Aorta (tissue), 5 donors: Measurements from ENCODE around the gene LRIG1. TPM values are rescaled to one million over a fixed set of nuclear protein-coding genes. Genes with fewer than 3 reads are reported as not detected.

Experiments used
- ATAC-seq: fragments of 200-7000 bp; cut with Tn5 transposase; one replicate; pipeline ENCODE4 v1.9.1; 2022; ENCODE audit warnings: moderate library complexity; ENCODE audit not compliant: low FRiP score
- DNase-seq, 2 donors: peaks; one replicate each; pipeline ENCODE4 v3.0.0-alpha.2; 2020
- H3K27ac ChIP-seq, 2 donors: one replicate each; pipeline ENCODE4 v1.5.1; 2013; ENCODE audit warnings: low read length in 2 of 2, mild to moderate bottlenecking in 2 of 2, moderate library complexity in 2 of 2, control low read depth in 1 of 2, inconsistent platforms in 1 of 2, low read depth in 1 of 2
- H3K27me3 ChIP-seq, 2 donors: one replicate each; pipeline ENCODE4 v1.6.1; 2013; ENCODE audit warnings: control low read depth in 1 of 2, low read length in 1 of 2, mild to moderate bottlenecking in 1 of 2, moderate library complexity in 1 of 2; ENCODE audit not compliant: insufficient read depth in 2 of 2, control insufficient read depth in 1 of 2
- H3K36me3 ChIP-seq, 2 donors: one replicate each; pipeline ENCODE4 v1.6.1; 2013; ENCODE audit warnings: control low read depth in 1 of 2, low read length in 1 of 2, mild to moderate bottlenecking in 1 of 2; ENCODE audit not compliant: insufficient read depth in 2 of 2, control insufficient read depth in 1 of 2
- H3K4me1 ChIP-seq, 2 donors: one replicate each; pipeline ENCODE4 v1.6.1; 2013; ENCODE audit warnings: low read length in 2 of 2, control low read depth in 1 of 2, mild to moderate bottlenecking in 1 of 2, moderate library complexity in 1 of 2; ENCODE audit not compliant: insufficient read depth in 2 of 2, control insufficient read depth in 1 of 2
- H3K4me3 ChIP-seq, 2 donors: one replicate each; pipeline ENCODE4 v1.5.1; 2013; ENCODE audit warnings: low read length in 2 of 2, control low read depth in 1 of 2, mild to moderate bottlenecking in 1 of 2
- H3K9me3 ChIP-seq: one replicate; pipeline ENCODE4 v1.6.1; 2013; ENCODE audit warnings: mild to moderate bottlenecking, low read length; ENCODE audit not compliant: control insufficient read depth
- WGBS, 2 donors: extraction: QIAGEN DNeasy Blood & Tissue Kit; methylation state at CpG; one replicate each; pipeline ENCODE4 v1.1.7; 2013; 5-methylcytosine and 5-hydroxymethylcytosine counted together
- intact Hi-C, 2 donors: fragments of 100-400 bp; cut with DNase I; formaldehyde crosslinking; loops; one replicate each; pipeline versions ENCODE4 v1.14.2 to v1.15.0; 2022
- polyA plus RNA-seq, 2 donors: library from polyadenylated mRNA; stranded (reverse); fragments of 200-250 nt; gene quantifications; one replicate each; pipeline ENCODE4 v1.2.3, GENCODE V29; 2013
- total RNA-seq, 2 donors: library from RNA; stranded (reverse); fragmentation: NEBNext Ultra II Directional; extraction: Animal tissue kit (Norgen Biotek cat#: 25700); gene quantifications; one replicate each; pipeline ENCODE4 v1.2.1, GENCODE V29; 2021
- donor health status: healthy with polysubstance abuse.
- donor health status: Bipolar disorder and iron deficiency.
- donor health status: DM: no; HTN: no; CAD: no.
- donor health status: DM: no; HTN: no; CAD: no.
- donor health status: DM: yes; HTN: yes; CAD: no.

Gene LRIG1
- total and polyA plus RNA-seq, 4 donors, result 15.0 to 115 (median 68.9) TPM

DNA sequence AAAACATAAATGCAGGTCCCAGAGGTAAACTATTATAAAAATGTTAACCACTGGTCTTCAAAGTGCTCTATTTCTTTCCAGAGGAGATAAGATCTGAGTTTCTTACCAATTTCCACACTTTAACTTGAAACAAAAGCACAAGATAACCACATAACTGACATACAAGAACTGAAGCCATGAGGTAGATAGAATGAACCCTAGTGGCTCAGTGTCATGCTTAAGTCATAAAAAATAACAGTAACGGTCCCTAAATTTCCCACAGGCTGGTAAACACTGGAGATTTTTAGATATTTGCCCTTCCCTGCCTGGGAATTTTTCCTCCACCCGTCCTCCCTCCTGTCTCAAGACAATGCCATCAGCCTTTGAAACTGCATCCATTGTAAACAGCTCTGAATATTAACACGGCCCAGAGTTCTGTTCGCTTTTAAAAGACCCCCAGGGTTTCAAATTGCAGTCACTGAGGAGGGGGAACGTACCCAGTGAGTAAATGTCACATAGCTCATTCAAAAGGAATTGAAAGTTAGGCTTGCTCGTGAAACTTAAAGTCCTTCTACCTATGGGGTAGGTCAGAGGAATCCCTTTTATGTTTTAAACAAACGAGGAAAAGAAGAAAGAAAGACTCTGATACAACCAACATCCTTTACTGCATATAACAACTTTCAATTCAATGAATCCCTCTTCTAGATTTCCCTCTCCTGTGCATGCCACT lies 5.7 kb downstream of the LRIG1 start:
- H3K4me1 ChIP-seq, result peaks cover 9 to 14% of the 10 kb centered on the region in 2 donors
- H3K4me3 ChIP-seq, result peak overlapping the region in 1 of 2 donors; percentile 38
- H3K27ac ChIP-seq, result peak overlapping the region; percentile 88 to 98

DNA sequence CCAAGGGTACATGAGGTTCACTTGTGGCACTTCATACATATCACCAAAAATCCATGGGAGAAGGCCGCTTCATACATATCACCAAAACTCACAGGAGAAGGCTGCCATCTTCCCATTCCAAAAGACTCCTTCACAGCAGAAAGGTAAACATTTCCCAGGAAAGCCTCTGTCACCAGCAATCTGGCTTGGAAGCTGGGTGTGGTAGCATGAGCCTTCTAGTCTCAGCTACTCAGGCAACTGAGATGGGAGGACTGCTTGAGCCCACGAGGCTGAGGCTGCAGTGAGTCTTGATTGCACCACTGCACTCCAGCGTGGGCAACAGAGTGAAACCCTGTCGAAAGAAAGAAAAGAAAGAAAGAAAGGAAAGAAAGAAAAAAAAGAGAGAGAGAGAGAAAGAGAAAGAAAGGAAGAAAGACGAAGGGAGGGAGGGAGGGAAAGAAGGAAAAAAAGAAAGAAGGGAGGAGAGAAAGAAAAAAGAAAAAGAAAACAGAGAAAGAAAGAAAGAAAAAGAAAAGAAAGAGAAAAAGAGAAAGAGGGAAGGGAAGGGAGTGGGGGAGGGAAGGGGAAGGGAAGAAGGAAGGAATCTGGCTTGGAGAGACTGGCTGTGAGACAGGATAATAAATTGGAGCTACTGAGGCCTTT lies 7.2 kb downstream of the LRIG1 start:
- H3K4me3 ChIP-seq, result no peak overlapping the region
- 52 to 53% methylated on average over 5 of the region's 5 CpGs for WGBS, 2 donors
- no peaks in the 10 kb centered on the region for H3K9me3 ChIP-seq
- intact Hi-C loops, result loop anchor here in 1 of 2 donors (10.0 kb wide), 1 partner anchor 49 kb away; no protein-coding TSS in a partner anchor
- no peak for ATAC-seq
- no peaks in the 10 kb centered on the region for H3K36me3 ChIP-seq
- no peak for DNase-seq
- H3K4me1 ChIP-seq, result peaks cover 13 to 17% of the 10 kb centered on the region in 2 donors
- peak overlapping the region; percentile 13 to 93 for H3K27ac ChIP-seq
- no peaks in the 10 kb centered on the region for H3K27me3 ChIP-seq

More for the DNA sequence above, 5.7 kb downstream of the LRIG1 start:
- intact Hi-C loops, result loop anchor here in 1 of 2 donors (5.0 to 10.0 kb wide), 2 partner anchors 50 to 88 kb away; no protein-coding TSS in a partner anchor
- DNase-seq (no peak), ATAC-seq (no peak)
- Histone ChIP-seq H3K27me3 (no peaks in the 10 kb centered on the region), H3K36me3 (no peaks in the 10 kb centered on the region), H3K9me3 (no peaks in the 10 kb centered on the region)
- WGBS, 2 donors, result 2 to 10% methylated on average over 7 of the region's 7 CpGs

DNA sequence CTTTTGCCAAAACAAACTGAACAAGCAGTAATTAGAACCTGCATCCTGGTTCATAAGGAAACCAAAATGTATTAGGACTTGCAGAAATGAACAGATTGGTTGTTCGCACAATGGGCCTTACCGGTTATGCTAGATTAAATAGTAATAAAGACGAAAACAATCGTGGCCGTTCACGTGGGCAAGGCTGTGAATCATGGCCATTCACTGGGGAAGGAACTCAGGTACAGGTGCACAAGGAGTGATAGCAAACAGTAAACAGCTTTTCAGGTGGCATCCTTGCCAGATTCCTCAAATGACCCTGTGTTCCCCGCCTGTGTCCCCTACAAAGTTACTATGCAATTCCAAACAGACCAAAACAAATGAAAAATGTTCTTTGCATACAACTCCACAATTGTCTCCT lies 8.2 kb downstream of the LRIG1 start:
- Histone ChIP-seq H3K36me3 (no peaks in the 10 kb centered on the region), H3K4me3 (no peak overlapping the region), H3K27me3 (no peaks in the 10 kb centered on the region), H3K27ac (peak overlapping the region; percentile 59 to 60), H3K4me1 (peaks cover 14 to 17% of the 10 kb centered on the region in 2 donors), H3K9me3 (no peaks in the 10 kb centered on the region)
- DNase-seq (no peak), ATAC-seq (no peak)
- intact Hi-C loops, result loop anchor here in 1 of 2 donors (10.0 kb wide), 1 partner anchor 48 kb away; no protein-coding TSS in a partner anchor
- 32 to 39% methylated on average over 7 of the region's 7 CpGs for WGBS, 2 donors

GRCh38 chr3:66492071-66492470 lies 8.8 kb downstream of the LRIG1 start:
- intact Hi-C loops, result loop anchor here in 1 of 2 donors (10.0 kb wide), 1 partner anchor 47 kb away; no protein-coding TSS in a partner anchor
- 8 to 12% methylated on average over 3 of the region's 3 CpGs for WGBS, 2 donors

GRCh38 chr3:66490984-66491383 lies 9.8 kb downstream of the LRIG1 start:
- no peak for DNase-seq
- 0 to 3% methylated on average over 1 of the region's 1 CpG for WGBS, 2 donors

More at GRCh38 chr3:66492071-66492470, 8.8 kb downstream of the LRIG1 start:
- DNase-seq (no peak), ATAC-seq (no peak)
- no peaks in the 10 kb centered on the region for H3K9me3 ChIP-seq
- no peaks in the 10 kb centered on the region for H3K36me3 ChIP-seq
- peak overlapping the region in 1 of 2 donors; percentile 26 for H3K4me3 ChIP-seq
- peaks cover 15 to 17% of the 10 kb centered on the region in 2 donors for H3K4me1 ChIP-seq
- H3K27ac ChIP-seq, result no peak overlapping the region
- H3K27me3 ChIP-seq, result no peaks in the 10 kb centered on the region

GRCh38 chr3:66490214-66490613 lies 10.6 kb downstream of the LRIG1 start:
- peak overlapping the region; percentile 82 to 87 for H3K27ac ChIP-seq
- DNase-seq (no peak), ATAC-seq (no peak)
- no peak overlapping the region for H3K4me3 ChIP-seq
- intact Hi-C loops, result loop anchor here in 1 of 2 donors (10.0 kb wide), 1 partner anchor 45 kb away; no protein-coding TSS in a partner anchor
- H3K27me3 ChIP-seq, result no peaks in the 10 kb centered on the region
- H3K9me3 ChIP-seq, result no peaks in the 10 kb centered on the region
- H3K36me3 ChIP-seq, result no peaks in the 10 kb centered on the region
- peaks cover 13 to 23% of the 10 kb centered on the region in 2 donors for H3K4me1 ChIP-seq
- 25 to 26% methylated on average over 4 of the region's 4 CpGs for WGBS, 2 donors

More at GRCh38 chr3:66490984-66491383, 9.8 kb downstream of the LRIG1 start:
- Histone ChIP-seq H3K4me3 (no peak overlapping the region), H3K9me3 (no peaks in the 10 kb centered on the region), H3K4me1 (peaks cover 16 to 21% of the 10 kb centered on the region in 2 donors), H3K36me3 (no peaks in the 10 kb centered on the region), H3K27ac (peak overlapping the region in 1 of 2 donors; percentile 87), H3K27me3 (no peaks in the 10 kb centered on the region)
- intact Hi-C loops, result loop anchor here in 1 of 2 donors (10.0 kb wide), 1 partner anchor 46 kb away; no protein-coding TSS in a partner anchor
- no peak for ATAC-seq

DNA sequence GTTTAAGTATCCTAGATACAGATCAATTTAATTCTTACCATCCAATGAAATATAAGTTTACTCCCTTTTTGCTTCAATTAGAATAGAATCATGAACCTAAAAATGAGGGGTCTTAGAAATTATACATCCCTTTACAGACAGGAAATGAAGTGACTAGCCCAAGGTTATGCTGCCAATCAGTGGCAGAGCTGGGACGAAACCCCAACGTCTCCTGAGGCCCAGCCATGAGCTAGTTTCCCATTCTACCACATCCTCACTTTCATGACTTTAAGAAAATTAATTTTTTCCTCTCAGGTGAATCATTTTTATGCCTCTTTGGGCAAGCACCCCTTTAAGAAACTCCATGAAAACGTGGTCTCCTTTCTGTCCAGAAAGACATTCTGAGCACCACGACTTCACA lies 11.2 kb downstream of the LRIG1 start:
- Histone ChIP-seq H3K4me3 (no peak overlapping the region), H3K27me3 (no peaks in the 10 kb centered on the region), H3K27ac (peak overlapping the region; percentile 36 to 87), H3K9me3 (no peaks in the 10 kb centered on the region), H3K4me1 (peaks cover 11 to 22% of the 10 kb centered on the region in 2 donors), H3K36me3 (no peaks in the 10 kb centered on the region)
- ATAC-seq (no peak), DNase-seq (no peak)
- WGBS, 2 donors, result 11 to 18% methylated on average over 4 of the region's 4 CpGs
- intact Hi-C loops, result loop anchor here in 1 of 2 donors (5.0 kb wide), 1 partner anchor 37 kb away; no protein-coding TSS in a partner anchor

DNA sequence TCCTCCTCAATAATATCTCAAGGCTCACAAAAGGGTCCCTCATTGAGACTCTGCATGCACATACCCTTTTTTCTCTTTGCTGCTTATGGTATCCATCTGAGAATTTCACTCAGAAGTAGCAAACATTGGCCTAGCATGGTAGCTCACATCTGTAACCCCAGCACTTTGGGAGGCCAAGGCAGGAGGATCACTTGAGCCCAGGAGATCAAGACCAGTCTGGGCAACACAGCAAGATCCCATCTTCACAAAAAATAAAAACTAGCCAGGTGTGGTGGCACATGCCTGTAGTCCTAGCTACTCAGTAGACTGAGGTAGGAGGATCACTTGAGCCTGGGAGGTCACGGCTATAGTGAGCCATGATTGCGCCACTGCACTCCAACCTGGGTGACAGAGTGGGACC lies 11.7 kb downstream of the LRIG1 start:
- Histone ChIP-seq H3K27me3 (no peaks in the 10 kb centered on the region), H3K4me3 (no peak overlapping the region), H3K4me1 (peaks cover 11 to 22% of the 10 kb centered on the region in 2 donors), H3K36me3 (no peaks in the 10 kb centered on the region), H3K9me3 (no peaks in the 10 kb centered on the region), H3K27ac (no peak overlapping the region)
- intact Hi-C loops, result loop anchor here in 1 of 2 donors (5.0 kb wide), 1 partner anchor 37 kb away; no protein-coding TSS in a partner anchor
- ATAC-seq, result no peak
- no peak for DNase-seq
- 95 to 98% methylated on average over 2 of the region's 2 CpGs for WGBS, 2 donors
